A673 (cell line): ENCODE results near the gene TTC24. TPM values are rescaled to one million over a fixed set of nuclear protein-coding genes. Genes with fewer than 3 reads are reported as not detected.

ENCODE experiments used
- BruUV-seq: library from RNA; stranded (reverse); fragments of 400-500 nt; replicated peaks from 2 replicates; lab custom pipeline; 2021; lab: Mats Ljungman, UMichigan
- CTCF ChIA-PET: fragments of 300-600 bp; sonication (Branson Sonifier 250); formaldehyde crosslinking; loops from one replicate; lab custom pipeline; 2022; ENCODE audit warnings: antibody characterized with exemption; lab: Charles Lee
- POLR2A ChIA-PET: fragments of 300-600 bp; sonication (Branson Sonifier 250); formaldehyde crosslinking; loops from one replicate; lab custom pipeline; 2022; ENCODE audit warnings: antibody characterized with exemption; ENCODE audit not compliant: low non-redundant PET; lab: Charles Lee
- DNase-seq: peaks from one replicate; pipeline ENCODE4 v3.0.0-alpha.2; 2015; ENCODE audit warnings: low spot score
- H3K27ac ChIP-seq: fragments of 200-600 bp; sonication (generic); 2 replicates; pipeline ENCODE4 v1.5.1; 2016; ENCODE audit warnings: mixed run types, low read depth, mild to moderate bottlenecking, mixed read lengths, antibody characterized with exemption, low read length; ENCODE audit not compliant: poor library complexity, severe bottlenecking
- H3K27me3 ChIP-seq: fragments of 200-600 bp; sonication (generic); replicated peaks from 2 replicates; pipeline ENCODE4 v1.6.1; 2017; ENCODE audit warnings: mixed run types, low read depth, mild to moderate bottlenecking, mixed read lengths, antibody characterized with exemption, low read length; ENCODE audit not compliant: insufficient read depth, poor library complexity
- H3K36me3 ChIP-seq: fragments of 200-600 bp; sonication (generic); 2 replicates; pipeline ENCODE4 v1.6.1; 2016; ENCODE audit warnings: mixed run types, mild to moderate bottlenecking, mixed read lengths, antibody characterized with exemption, low read length; ENCODE audit not compliant: insufficient read depth, poor library complexity, severe bottlenecking
- H3K4me1 ChIP-seq: fragments of 200-600 bp; sonication (generic); 2 replicates; pipeline ENCODE4 v1.6.1; 2017; ENCODE audit warnings: mixed run types, mild to moderate bottlenecking, mixed read lengths, antibody characterized with exemption, low read length; ENCODE audit not compliant: insufficient read depth, poor library complexity, severe bottlenecking
- H3K4me3 ChIP-seq: fragments of 200-600 bp; sonication (generic); 2 replicates; pipeline ENCODE4 v1.5.1; 2016; ENCODE audit warnings: low read depth, mixed run types, mild to moderate bottlenecking, mixed read lengths, low read length; ENCODE audit not compliant: poor library complexity, severe bottlenecking
- H3K9me3 ChIP-seq: fragments of 200-600 bp; sonication (generic); 2 replicates; pipeline ENCODE4 v1.6.1; 2016; ENCODE audit warnings: mixed run types, low read depth, mild to moderate bottlenecking, mixed read lengths, antibody characterized with exemption, low read length; ENCODE audit not compliant: poor library complexity, severe bottlenecking
- CTCF ChIP-seq: fragments of 300-800, 200-600 bp; sonication (generic); conservative IDR thresholded peaks from 2 replicates; pipeline ENCODE4 v1.5.1; 2017; ENCODE audit warnings: low read depth, mild to moderate bottlenecking, antibody characterized with exemption, low read length, moderate library complexity, mixed read lengths
- EZH2 ChIP-seq: fragments of 200-600 bp; sonication (generic); IDR thresholded peaks from 2 replicates; pipeline ENCODE4 v1.6.1; 2017; ENCODE audit warnings: borderline replicate concordance, low read depth, mild to moderate bottlenecking, mixed read lengths, antibody characterized with exemption, low read length; ENCODE audit not compliant: poor library complexity, severe bottlenecking
- intact Hi-C: fragments of 100-400 bp; cut with micrococcal nuclease; formaldehyde crosslinking; loops from one replicate; pipeline ENCODE4 v1.10.0; 2022; ENCODE audit not compliant: unreplicated experiment
- total RNA-seq: library from RNA; stranded (reverse); gene quantifications from 2 replicates; pipeline ENCODE4 v1.2.3, GENCODE V29; 2021

Gene TTC24
- total RNA-seq, 1 experiment from 2014 or later, result not detected

- POLR2A ChIA-PET, result no interaction called here
- Histone ChIP-seq H3K27me3 (no peaks in the 10 kb centered on the region), H3K4me1 (no peaks in the 10 kb centered on the region), H3K36me3 (no peaks in the 10 kb centered on the region), H3K27ac (no peak overlapping the region), H3K9me3 (no peaks in the 10 kb centered on the region), H3K4me3 (no peak overlapping the region)
- CTCF ChIA-PET, result no interaction called here
- BruUV-seq, result no TSS peak
- intact Hi-C loops, result no loop called here
- no peak for DNase-seq
- TF ChIP-seq EZH2 (no peak), CTCF (no peak)
Measured at GRCh38 chr1:156577550-156577949, 2.0 kb upstream of the TTC24 start.

GRCh38 chr1:156578055-156578454 is 1.5 kb upstream of the TTC24 start:
- Histone ChIP-seq H3K4me3 (no peak overlapping the region), H3K27me3 (no peaks in the 10 kb centered on the region), H3K9me3 (no peaks in the 10 kb centered on the region), H3K27ac (no peak overlapping the region), H3K4me1 (no peaks in the 10 kb centered on the region), H3K36me3 (no peaks in the 10 kb centered on the region)
- no peak for TF ChIP-seq CTCF
- TF ChIP-seq EZH2, result no peak
- ChIA-PET CTCF (no interaction called here), POLR2A (interaction anchor here (0.7 kb wide), 1 partner anchor 169 kb away, joined by 4 read pairs; no protein-coding TSS in a partner anchor)
- DNase-seq, result no peak
- BruUV-seq, result no TSS peak
- intact Hi-C loops, result no loop called here

- Histone ChIP-seq H3K4me3 (no peak overlapping the region), H3K9me3 (no peaks in the 10 kb centered on the region), H3K27me3 (no peaks in the 10 kb centered on the region), H3K27ac (no peak overlapping the region), H3K4me1 (no peaks in the 10 kb centered on the region), H3K36me3 (no peaks in the 10 kb centered on the region)
- ChIA-PET POLR2A (interaction anchor here (0.6 kb wide), 1 partner anchor 55 kb away, joined by 6 read pairs; no protein-coding TSS in a partner anchor), CTCF (no interaction called here)
- DNase-seq, result no peak
- no peak for TF ChIP-seq EZH2
- TF ChIP-seq CTCF, result no peak
- no TSS peak for BruUV-seq
- intact Hi-C loops, result loop anchor here (5.0 kb wide), 1 partner anchor 95 kb away; the partner anchor contains the start of gene NES
Measured at GRCh38 chr1:156581661-156582387, 2.3 kb downstream of the TTC24 start.
